ENCODE results near the gene PRR33. TPM values are rescaled to one million over a fixed set of nuclear protein-coding genes. Genes with fewer than 3 reads are reported as not detected.

The PRR33 gene
- total RNA-seq, 1 donor from 2014 or later, result 0.16 TPM

DNA sequence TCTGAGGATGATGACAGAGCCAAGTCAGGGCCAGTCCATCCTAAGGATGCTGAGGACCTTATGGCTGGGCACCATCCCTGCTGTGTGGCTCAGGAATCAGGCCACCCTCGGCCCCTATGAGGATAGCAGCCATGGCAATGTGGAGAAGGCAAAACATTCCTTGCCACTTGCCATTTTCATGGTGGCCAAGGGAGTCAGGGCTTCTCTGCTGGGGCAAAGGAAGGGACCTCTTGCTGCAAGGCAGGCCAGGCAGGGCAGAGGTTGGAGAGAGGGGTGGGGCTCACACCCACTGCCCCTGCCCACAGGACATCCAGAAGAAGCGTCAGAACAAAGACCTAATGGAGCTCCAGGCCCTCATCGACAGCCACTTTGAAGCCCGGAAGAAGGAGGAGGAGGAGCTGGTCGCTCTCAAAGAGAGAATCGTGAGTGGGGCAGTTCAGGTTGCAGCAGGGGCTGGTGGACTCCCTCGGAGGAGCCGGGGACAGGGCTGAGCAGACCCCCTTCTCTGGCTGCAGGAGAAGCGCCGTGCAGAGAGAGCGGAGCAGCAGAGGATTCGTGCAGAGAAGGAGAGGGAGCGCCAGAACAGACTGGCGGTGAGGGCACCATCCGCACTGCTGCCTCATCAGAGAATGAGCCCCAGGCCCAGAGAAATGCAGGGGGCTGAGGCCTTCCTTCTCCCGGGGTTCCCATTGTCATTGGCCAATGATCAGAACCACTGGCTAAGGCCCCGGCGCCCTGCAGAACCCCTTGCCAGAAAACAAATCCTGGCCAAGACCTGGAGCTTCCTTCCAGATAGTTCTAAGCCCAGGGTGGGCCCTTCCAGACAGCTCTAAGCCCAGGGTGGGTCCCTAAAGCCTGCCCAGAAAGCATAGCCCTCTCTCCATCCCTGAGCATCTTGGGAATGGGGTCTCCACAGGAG is 42.0 kb upstream of the PRR33 start:
- ChIA-PET POLR2A (interaction anchor here (0.6 kb wide), 1 partner anchor 346 kb away, joined by 3 read pairs; no protein-coding TSS in a partner anchor), CTCF (no interaction called here)
- no peaks in the 10 kb centered on the region for H3K4me1 Mint-ChIP-seq
- no peaks in the 10 kb centered on the region for H3K9me3 Mint-ChIP-seq
- H3K27me3 Mint-ChIP-seq, result peaks cover 23% of the 10 kb centered on the region
- TF ChIP-seq, protein P1, sequence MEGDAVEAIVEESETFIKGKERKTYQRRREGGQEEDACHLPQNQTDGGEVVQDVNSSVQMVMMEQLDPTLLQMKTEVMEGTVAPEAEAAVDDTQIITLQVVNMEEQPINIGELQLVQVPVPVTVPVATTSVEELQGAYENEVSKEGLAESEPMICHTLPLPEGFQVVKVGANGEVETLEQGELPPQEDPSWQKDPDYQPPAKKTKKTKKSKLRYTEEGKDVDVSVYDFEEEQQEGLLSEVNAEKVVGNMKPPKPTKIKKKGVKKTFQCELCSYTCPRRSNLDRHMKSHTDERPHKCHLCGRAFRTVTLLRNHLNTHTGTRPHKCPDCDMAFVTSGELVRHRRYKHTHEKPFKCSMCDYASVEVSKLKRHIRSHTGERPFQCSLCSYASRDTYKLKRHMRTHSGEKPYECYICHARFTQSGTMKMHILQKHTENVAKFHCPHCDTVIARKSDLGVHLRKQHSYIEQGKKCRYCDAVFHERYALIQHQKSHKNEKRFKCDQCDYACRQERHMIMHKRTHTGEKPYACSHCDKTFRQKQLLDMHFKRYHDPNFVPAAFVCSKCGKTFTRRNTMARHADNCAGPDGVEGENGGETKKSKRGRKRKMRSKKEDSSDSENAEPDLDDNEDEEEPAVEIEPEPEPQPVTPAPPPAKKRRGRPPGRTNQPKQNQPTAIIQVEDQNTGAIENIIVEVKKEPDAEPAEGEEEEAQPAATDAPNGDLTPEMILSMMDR (IDR thresholded peaks at IDR 0.05), result no peak
- H3K36me3 Mint-ChIP-seq (ENCODE audit: low read depth), result no peaks in the 10 kb centered on the region
- intact Hi-C loops (cut with micrococcal nuclease), result no loop called here
- ATAC-seq (ENCODE audit: low read depth) (no peak), DNase-seq (no peak)
- H3K27ac Mint-ChIP-seq, result no peak overlapping the region
- H3K4me3 Mint-ChIP-seq, result no peak overlapping the region

DNA sequence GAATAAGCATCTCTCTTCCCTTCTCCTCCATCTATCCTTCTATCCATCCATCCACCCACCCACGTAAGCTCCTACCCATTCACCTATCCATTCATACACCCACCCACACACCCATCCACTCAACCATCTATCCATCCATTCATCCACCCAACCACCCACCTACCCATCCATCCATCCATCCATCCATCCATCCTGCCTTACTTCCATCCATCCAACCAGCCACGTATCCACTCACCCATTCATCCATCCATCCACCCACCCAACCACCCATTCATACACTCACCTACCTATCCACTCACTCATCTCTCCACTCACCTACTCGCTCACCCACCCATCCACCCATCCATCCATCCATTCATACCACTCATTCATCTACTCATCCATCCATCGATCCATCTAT is 41.0 kb upstream of the PRR33 start:
- CTCF ChIA-PET, result no interaction called here

DNA sequence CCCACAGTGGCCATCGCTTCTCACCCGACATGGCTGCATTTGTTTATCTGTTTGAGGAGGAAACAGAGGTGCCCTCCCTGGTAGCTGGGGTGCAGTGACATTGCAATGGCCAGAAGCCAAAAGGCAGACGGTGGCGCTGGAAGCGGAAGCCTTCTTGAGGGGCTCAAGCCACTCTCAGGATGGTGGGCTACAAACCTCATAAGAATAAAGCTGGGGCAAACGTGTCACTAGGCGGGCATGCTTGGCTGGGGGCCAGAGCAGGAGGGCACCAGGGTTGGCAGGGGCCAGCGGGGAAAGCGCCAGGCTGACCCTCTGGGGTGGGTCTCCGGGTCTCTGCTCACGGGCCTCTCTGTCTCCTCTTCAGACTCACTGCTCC is 40.4 kb upstream of the PRR33 start:
- ChIA-PET CTCF (no interaction called here), POLR2A (interaction anchor here (0.7 kb wide), 1 partner anchor 224 kb away, joined by 4 read pairs; no protein-coding TSS in a partner anchor)
- H3K27me3 Mint-ChIP-seq, result peaks cover 23% of the 10 kb centered on the region
- ATAC-seq (ENCODE audit: low read depth) (no peak), DNase-seq (no peak)
- no peaks in the 10 kb centered on the region for H3K9me3 Mint-ChIP-seq
- H3K4me3 Mint-ChIP-seq, result no peak overlapping the region
- no peaks in the 10 kb centered on the region for H3K4me1 Mint-ChIP-seq
- no peaks in the 10 kb centered on the region for H3K36me3 Mint-ChIP-seq (ENCODE audit: low read depth)
- intact Hi-C loops (cut with micrococcal nuclease), result no loop called here
- no peak overlapping the region for H3K27ac Mint-ChIP-seq
- TF ChIP-seq, protein P1 (IDR thresholded peaks at IDR 0.05), result no peak

More for the DNA sequence above, 41.0 kb upstream of the PRR33 start:
- H3K9me3 Mint-ChIP-seq, result no peaks in the 10 kb centered on the region
- H3K36me3 Mint-ChIP-seq (ENCODE audit: low read depth), result no peaks in the 10 kb centered on the region
- POLR2A ChIA-PET, result no interaction called here
- ATAC-seq (ENCODE audit: low read depth), result no peak
- no peak for DNase-seq
- H3K4me1 Mint-ChIP-seq, result no peaks in the 10 kb centered on the region
- TF ChIP-seq, protein P1 (IDR thresholded peaks at IDR 0.05), result no peak
- intact Hi-C loops (cut with micrococcal nuclease), result no loop called here
- H3K27ac Mint-ChIP-seq, result no peak overlapping the region
- H3K27me3 Mint-ChIP-seq, result peaks cover 23% of the 10 kb centered on the region
- no peak overlapping the region for H3K4me3 Mint-ChIP-seq

DNA sequence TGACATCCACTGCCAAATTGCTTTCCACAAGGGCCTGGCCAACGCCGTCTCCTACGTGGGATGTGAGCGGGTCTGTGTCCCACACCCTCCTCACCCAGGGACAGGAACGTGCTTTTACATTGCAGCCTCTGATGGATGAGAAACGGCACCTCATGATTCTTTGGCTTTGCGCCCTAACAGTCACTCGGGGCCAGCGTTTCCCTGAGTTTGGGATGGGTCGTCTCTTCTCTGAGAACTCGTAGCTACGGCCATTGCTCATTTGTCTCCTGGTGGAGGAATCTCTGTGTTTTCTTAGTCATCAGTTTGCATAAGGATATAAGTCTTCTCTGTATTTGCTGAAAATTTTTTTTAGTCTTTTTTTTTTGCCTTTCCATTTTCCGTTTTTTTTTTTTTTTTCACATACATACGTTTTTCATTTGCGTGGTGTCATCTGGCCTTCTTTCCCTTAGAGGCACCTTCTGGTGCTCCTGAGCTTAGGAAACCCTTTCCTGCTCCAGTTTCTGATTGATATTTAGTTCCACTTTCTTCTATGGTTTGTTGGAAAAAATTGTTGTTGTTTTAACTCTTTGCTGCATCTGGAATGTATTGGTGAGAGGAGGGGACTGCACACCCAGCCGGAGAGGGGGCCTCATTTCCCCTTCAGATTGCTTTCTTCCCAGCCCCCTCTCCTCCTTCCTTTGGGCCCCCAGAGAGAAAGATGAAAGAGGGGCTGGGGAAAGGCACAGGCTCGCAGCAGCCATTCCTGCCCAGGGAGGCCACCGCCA is 39.8 kb upstream of the PRR33 start:
- CTCF ChIA-PET, result no interaction called here
- DNase-seq, result no peak
- TF ChIP-seq, protein P1 (IDR thresholded peaks at IDR 0.05), result no peak
- H3K4me1 Mint-ChIP-seq, result no peaks in the 10 kb centered on the region
- H3K27ac Mint-ChIP-seq, result no peak overlapping the region
- H3K27me3 Mint-ChIP-seq, result peaks cover 25% of the 10 kb centered on the region
- intact Hi-C loops (cut with micrococcal nuclease), result no loop called here
- POLR2A ChIA-PET, result interaction anchor here (0.7 kb wide), 1 partner anchor 224 kb away, joined by 4 read pairs; no protein-coding TSS in a partner anchor
- H3K4me3 Mint-ChIP-seq, result no peak overlapping the region
- ATAC-seq (ENCODE audit: low read depth), result no peak
- no peaks in the 10 kb centered on the region for H3K9me3 Mint-ChIP-seq
- H3K36me3 Mint-ChIP-seq (ENCODE audit: low read depth), result no peaks in the 10 kb centered on the region

DNA sequence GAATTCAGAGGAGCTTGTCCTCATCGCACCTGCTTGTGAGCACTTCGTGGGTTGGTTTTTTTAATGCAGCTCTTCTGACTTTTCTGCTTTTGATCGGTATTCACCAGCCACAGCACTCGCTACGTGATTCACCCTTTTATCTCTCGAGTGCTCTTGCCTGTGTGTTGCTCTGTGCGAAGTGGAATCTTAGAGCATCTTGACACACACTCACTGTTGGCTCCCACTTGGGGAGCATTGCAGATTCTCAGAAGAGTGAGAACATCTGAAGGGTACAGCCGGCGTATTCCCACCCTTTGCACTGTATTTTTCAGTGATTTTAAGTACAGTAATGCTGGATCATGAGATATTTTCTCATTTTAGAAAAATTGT is 38.8 kb upstream of the PRR33 start:
- TF ChIP-seq, protein P1 (IDR thresholded peaks at IDR 0.05), result no peak
- intact Hi-C loops (cut with micrococcal nuclease), result no loop called here
- ChIA-PET POLR2A (no interaction called here), CTCF (no interaction called here)
- ATAC-seq (ENCODE audit: low read depth) (no peak), DNase-seq (no peak)
- no peak overlapping the region for H3K27ac Mint-ChIP-seq
- no peaks in the 10 kb centered on the region for H3K9me3 Mint-ChIP-seq
- H3K27me3 Mint-ChIP-seq, result peaks cover 29% of the 10 kb centered on the region
- no peaks in the 10 kb centered on the region for H3K4me1 Mint-ChIP-seq
- no peak overlapping the region for H3K4me3 Mint-ChIP-seq
- no peaks in the 10 kb centered on the region for H3K36me3 Mint-ChIP-seq (ENCODE audit: low read depth)
